SH-SY5Y (cell line): Measurements from ENCODE around the gene FAM13C.

Experiments
- GATA2 ChIP-seq: IDR thresholded peaks from 2 replicates; pipeline ENCODE4 v1.6.1; 2011; ENCODE audit warnings: mild to moderate bottlenecking, low read depth, low read length
- GATA3 ChIP-seq: IDR thresholded peaks from 2 replicates; pipeline ENCODE4 v1.6.1; 2011; ENCODE audit warnings: low read depth, mild to moderate bottlenecking, low read length, moderate library complexity

FAM13C gene

DNA sequence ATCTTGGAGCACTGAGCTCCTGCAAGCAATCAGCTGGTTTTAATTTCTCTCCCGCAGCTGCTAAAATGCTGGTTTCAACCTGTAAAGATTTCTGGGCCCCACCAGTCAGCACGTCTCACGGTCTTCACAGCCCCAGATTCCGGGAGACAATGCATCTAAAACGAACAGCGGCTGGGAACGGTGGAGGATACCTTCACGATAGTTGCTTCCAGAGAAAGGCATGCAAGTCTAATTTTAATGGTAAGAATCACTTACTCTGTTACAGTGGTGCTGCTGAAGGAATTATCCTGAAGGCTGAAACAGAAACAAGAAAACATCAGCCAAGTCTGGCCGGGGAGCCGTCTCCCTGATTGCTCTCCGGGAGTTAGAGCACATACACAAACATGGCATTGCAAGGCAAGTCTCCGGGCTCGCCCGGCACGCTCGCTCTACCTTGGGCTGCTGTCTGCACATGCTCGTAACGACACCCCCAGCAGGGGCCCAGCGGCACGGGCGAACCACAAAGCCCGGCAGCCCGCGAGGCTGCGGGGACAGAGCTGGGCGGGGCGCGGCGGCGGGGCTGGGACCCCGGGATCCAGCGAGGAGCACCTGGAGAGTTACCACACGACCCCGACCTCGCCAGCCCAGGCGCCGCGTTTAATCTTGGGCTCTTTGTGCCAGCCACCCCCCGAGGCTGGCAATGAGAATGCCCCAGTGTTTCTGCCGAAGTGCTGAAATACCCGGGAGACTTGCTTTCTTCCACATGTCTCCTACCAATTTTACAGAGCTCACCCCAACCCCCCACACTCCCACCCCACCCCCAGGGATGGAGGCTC, at the start of gene FAM13C:
TSS of gene FAM13C (minus strand) at position 406 of the 815 bp plus-strand sequence. CDS start at position 317, 89 bp downstream.
- no peak for TF ChIP-seq GATA2
- no peak for TF ChIP-seq GATA3

- TF ChIP-seq GATA3: no peak
- TF ChIP-seq GATA2: no peak
Measured at GRCh38 chr10:59405235-59405634, 42.9 kb upstream of the FAM13C start.

GRCh38 chr10:59400214-59400613, 37.9 kb upstream of the FAM13C start:
- no peak for TF ChIP-seq GATA2

DNA sequence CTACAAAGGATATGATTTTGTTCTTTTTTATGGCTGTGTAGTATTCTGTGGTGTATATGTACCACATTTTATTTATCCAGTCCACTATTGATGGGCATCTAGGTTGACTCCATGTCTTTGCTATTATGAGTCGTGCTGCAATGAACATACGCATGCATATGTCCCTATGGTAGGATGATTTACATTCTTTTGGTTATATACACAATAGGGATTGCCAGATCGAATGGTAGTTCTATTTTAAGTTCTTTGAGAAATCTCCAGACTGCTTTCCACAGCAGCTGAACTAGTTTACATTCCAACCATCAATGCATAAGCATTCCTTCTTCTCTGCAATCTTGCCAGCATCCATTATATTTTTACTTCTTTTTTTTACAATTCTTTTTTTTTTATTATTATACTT, 35.6 kb upstream of the FAM13C start:
- TF ChIP-seq GATA3 (no peak), GATA2 (no peak)

GRCh38 chr10:59395984-59396383, 33.6 kb upstream of the FAM13C start:
- TF ChIP-seq GATA3 (no peak), GATA2 (no peak)

DNA sequence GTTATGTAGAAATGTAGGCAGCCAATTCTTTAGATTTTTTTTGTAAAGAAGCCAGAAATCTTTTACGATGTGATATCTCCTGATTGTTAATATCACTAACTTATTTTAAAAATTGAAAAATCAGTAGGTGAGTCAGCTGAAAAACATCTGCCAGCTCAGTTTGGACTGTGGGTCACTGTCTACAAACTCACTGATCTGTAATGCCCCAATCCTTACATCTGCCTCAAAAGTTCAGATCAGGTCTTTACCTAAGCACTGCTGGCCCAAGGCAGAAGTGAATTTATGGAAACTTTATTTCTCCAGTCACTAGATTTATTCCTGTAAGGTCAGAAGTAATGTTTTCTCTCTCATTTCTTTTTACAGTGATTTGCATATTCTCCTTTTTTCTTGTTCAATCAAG, 31.0 kb upstream of the FAM13C start:
- TF ChIP-seq GATA3 (no peak), GATA2 (no peak)

GRCh38 chr10:59391060-59391459, 28.7 kb upstream of the FAM13C start:
- TF ChIP-seq GATA3 (no peak), GATA2 (no peak)

- TF ChIP-seq GATA3 (no peak), GATA2 (no peak)
Measured at GRCh38 chr10:59388671-59388976, 26.3 kb upstream of the FAM13C start.

DNA sequence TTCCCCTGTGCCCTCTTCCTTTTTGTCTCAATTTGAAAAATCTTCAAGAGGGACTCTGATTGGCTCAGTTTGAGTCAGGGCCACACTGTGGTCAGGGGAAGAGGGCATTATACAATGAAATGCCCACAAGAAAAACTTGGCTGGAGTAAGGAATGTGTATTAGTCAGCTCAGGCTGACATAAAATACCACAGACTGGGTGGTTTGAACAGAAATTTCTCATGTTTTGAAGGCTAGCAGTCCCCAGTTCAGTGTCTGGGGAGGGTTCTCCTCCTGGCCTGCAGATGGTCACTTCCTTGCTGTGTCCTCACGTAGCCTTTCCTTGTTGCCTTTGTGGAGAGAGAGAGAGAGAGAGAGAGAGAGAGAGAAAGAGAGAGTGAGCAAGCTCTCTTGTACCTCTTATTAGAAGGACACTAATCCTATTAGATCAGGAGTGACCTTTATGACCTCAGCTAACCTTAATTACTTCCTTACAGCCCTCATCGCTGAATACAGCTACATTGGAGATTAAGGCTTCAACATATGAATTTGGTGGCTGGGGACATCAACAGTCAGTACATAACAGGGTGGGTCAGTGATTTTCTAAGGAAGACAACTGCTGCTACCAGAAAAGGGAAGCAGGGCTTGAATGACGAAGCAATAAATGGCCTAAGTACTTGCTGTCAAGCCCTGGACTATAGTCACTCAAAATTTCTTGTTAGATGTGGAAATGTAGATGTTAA, 25.8 kb upstream of the FAM13C start:
- TF ChIP-seq GATA3: no peak
- no peak for TF ChIP-seq GATA2

DNA sequence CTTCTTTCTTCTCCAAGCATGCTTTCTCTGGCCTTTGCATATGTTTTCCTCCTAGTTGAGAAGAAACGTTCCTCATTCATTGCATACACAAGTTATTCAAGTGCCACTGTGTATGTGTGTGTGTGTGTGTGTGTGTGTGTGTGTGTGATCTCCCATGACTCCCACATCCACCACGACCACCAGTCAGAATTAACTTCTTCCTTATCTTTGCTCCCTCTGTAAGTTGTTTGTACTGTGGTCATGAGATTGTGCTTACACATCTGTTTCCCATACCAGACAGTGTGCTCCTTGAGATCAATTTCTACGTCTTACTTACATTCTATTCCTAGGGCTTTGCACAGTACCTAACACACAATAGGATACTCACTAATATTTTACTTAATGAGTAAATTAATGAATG, 22.4 kb upstream of the FAM13C start:
- TF ChIP-seq GATA2: no peak
- no peak for TF ChIP-seq GATA3

DNA sequence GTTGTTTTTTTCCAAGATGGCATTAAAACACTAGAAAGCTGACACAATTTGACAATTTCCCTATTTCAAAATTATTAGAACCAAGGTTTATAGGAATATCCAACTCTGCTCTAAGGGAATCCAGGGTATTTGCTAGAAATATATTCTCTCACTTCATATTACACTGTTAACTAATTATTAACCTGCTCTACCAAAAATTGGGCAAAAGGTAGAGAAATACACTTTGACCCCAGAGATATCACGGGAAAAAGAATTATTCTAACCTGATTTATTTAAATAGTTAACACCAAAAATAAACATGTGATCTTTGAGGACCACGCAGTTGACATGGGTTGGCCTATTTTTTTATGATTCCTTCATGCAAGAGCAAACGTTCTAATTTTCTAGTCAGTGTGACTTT, 21.6 kb upstream of the FAM13C start:
- TF ChIP-seq GATA3: no peak
- no peak for TF ChIP-seq GATA2

GRCh38 chr10:59383436-59383835, 21.1 kb upstream of the FAM13C start:
- TF ChIP-seq GATA2: no peak
- no peak for TF ChIP-seq GATA3

GRCh38 chr10:59382831-59383295, 20.5 kb upstream of the FAM13C start:
- no peak for TF ChIP-seq GATA3
- no peak for TF ChIP-seq GATA2

DNA sequence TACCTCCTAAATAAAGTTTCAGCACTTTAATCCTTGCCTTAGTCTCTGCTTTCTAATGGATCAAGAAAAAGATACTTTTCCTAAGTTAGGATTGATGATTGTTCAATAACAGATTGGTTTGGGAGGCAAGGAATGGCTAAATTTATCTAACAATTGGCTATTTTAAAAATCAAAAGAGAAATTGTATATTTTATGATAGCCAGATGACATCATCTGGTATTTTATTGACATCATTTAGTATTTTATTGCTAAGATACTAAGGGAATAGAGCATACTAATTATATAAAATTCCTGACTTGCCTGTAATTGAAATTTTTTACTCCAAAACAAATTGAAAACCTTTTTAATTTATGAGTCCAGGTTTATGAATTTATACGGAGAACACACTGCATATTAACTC, 19.3 kb upstream of the FAM13C start:
- TF ChIP-seq GATA2 (no peak), GATA3 (no peak)

DNA sequence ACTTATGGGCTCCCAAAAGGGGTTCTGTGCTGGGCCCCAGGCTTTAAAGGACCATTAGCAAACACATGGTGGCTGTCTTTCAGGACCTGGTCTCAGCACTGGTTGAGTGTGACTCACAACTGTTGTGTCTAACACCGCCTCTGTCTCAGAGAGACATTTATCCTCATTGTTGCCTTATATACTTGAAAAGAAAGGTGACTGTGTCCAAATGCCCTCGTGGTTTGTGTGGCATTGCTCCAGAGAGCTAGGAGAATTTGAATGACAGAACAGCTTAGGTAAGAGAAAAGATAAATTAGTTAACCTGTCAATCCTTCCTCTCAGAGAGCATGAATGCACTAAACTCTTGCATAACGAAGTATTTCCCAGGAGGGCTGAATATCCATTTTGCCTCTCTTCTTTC, 14.5 kb upstream of the FAM13C start:
- TF ChIP-seq GATA2 (no peak), GATA3 (no peak)
